DMS53 treated with DMSO at 0.1 percent for 48 hours (cell line): ENCODE measurements around the gene FNDC3B.
A peak's percentile ranks its signal among the peaks of the same experiment; 100 is the strongest.

Source experiments
- DNase-seq: peaks from one replicate; lab custom pipeline; 2025; ENCODE audit not compliant: unreplicated experiment; lab: John Stamatoyannopoulos, UW

The FNDC3B gene

DNA sequence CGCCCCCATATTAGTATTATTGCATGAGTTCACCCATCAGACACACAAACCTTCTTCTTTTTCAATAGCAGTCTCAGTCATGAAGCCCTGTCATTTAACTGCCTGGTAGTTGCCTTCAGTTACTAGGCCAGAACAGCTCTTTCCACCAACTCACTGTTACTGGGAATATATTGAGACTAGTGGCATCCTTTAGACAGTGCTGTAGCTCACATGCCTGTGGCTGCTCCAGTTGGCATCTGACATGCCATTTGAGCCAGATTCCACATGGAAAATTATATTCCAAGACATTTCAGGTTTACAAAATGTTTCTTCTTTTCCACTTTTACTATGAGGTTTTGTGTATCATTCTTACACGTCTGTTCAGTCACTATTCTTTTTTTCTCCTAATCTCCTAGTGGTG, 262.8 kb downstream of the FNDC3B start:
- no peak for DNase-seq

DNA sequence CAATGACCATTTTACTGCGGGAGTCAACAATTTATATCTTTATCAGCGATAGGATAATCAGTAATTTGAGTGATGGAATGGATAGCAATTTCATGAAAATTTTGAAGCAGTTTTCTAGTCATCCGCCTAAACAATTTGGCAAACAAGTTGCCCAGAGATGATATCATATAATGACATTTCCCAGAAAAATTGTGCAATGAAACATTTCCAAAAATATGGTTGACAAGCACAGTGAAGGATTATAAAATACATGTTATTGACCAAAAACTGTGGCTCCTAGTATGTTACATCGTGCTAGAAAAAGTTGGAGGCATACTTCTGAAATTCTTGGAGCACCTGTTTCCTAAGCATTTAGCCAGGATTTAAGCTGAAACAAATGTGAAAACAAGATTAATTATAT, 263.8 kb downstream of the FNDC3B start:
- DNase-seq = no peak

DNA sequence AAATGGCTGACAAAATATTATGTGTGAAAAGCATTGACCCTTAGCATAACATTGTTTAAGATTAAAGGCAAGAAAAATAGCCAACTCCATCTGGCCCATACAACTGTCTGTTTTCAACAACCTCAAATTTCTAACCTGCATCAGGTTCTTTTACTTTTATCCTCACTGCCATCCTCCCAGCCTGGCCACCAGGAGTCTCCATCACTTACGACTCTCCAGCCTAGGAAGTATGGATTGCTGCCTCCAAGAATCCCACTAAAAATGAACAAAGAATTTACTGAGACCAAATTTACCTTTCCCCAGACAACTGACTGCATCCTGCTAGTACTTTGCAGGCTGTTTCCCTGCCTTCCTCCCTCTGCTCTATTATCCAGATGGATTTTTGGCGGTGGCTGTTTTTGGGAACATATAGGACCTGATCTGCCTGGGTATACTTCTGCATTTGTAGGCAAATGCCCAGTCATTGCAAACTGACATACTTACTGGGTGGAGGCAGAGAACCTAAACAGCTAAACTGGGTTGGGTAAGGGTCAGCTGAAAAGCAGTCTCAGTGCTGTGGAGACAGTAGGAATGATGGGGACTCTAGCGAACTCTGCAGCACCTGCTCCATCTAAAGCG, 264.7 kb downstream of the FNDC3B start:
- DNase-seq = no peak

DNA sequence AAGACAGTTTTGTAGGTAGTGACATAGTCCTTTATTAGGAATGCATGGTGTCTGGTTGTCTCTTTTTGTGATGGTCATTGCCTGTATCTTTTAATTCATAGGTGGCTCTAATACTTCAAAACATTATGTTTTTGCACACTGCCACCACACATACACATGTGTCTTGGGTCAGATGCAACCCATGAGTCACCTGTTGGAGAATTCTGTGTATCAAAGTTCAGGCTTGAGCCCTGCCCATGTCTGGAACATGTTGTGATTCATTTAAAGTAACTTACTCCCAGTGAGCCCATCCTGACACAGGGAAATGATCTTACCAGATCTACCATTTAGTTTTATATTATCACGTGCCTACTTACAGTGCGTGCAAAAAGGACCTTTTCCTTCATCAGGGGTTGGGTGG, 266.2 kb downstream of the FNDC3B start:
- no peak for DNase-seq

DNA sequence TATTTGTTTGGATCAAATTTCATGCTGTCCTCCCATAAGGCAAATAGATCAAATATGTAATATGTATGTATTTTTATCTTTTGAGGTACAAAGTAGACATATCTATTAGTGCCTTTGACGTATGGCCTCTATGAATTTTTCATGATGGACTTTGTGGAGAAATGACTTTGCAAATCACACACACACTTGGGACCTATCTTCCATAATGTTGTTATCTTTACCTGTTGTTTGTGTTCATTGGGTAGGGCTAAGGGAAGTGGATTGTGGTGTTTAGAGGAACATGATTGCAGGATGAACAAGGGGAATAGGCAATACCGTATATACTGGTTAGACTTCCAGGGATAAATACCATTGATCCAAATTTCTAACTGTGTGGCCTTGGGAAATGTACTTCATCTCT, 266.6 kb downstream of the FNDC3B start:
- no peak for DNase-seq

DNA sequence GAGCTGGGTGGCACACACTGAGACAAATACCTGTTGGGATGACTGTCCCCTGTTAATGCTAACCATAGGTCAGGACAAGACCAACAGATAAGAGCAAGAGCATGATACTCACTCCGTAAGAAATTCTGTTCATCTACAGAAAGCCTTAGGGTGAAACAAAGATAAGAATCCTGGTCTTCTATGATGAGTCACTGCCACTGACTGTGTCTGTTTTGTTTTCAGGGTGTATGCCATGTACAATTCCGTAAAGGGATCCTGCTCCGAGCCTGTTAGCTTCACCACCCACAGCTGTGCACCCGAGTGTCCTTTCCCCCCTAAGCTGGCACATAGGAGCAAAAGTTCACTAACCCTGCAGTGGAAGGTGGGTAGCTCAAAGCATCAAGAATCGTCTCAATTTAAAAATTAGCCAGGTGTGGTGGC, 267.8 kb downstream of the FNDC3B start:
- no peak for DNase-seq

DNA sequence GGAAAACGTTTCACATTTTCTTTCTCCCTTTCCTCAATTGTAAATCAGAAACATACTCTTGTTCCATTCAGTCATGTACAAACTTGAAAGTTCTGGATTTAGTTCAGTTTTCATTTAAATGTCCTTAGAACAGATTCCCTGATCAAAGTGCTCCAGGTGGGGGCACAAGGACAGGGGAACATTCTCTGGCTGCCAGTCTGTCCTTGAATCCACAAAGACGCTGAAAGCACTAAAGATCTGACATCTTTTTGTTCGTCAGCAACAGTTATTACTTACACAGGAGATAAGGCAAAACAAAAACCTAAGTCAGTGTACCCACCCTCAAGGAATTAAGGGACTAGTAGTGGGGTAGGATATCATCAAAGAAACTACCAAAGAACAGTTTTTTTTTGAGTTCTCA, 269.7 kb downstream of the FNDC3B start:
- DNase-seq = no peak

DNA sequence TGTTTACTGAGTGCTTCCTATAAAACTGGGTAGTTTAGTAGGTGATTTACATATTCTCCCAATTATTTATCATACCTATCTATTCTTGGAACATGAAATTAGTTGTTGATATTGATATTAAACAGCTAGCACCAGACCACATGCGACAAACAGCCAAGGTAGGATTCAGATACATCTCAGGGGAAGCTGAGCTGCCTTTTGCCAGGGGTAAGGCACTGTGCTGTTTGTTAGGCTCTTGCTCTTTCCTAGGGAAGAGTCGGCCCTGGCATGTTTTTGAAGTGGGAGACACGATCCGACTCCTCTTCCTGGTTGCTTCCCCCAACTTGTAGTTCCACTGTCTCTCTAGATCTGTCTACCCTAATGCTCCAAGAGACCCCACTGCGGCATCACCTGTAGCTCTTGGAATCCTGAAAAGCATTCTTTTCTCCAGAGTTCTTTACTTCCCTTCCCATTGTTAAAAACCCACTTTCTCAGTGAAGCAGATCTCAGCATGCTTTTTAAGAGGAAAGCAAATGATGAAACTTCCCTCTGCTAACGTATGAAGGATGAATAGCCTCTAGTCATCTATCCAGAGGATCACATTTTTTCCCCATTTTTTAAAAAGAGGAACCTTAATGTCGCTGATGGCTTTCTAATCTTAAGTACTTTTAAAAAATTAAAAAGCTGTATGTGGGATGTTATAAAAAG, 270.5 kb downstream of the FNDC3B start:
- no peak for DNase-seq

DNA sequence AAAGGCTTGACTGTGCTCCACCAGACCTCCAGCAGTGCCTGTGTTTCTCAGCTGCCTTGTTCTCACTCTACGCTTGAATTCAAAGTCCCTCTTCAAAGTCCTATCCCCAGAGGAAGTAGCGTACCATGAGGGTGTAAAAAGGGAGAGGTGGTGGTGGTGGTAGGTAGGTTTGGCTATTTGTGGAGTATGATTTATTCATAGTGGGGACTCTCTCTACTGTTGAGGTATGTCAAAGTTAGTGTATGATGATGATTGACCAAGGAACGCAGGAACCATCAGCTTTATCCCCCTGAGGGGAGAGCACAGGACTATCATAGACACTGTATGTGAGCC, 271.0 kb downstream of the FNDC3B start:
- no peak for DNase-seq

DNA sequence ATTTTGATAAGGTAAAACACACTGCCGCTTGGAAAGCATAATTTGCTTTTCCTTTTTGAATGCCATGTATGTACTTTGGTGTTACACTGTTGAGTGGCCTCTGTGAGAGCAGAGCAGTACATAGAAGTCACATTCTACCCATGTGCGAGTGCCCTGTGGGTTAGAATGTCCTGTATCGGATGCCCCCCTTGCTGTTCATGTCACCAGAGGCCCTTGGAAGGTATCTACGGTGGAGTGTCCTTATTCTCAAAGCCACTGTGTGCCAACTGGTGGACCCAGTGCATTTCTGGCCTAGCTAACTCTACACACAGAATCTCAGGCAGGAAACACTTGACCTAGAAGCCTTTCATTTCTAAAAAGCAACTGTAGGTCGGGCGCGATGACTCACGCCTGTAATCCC, 271.8 kb downstream of the FNDC3B start:
- no peak for DNase-seq

DNA sequence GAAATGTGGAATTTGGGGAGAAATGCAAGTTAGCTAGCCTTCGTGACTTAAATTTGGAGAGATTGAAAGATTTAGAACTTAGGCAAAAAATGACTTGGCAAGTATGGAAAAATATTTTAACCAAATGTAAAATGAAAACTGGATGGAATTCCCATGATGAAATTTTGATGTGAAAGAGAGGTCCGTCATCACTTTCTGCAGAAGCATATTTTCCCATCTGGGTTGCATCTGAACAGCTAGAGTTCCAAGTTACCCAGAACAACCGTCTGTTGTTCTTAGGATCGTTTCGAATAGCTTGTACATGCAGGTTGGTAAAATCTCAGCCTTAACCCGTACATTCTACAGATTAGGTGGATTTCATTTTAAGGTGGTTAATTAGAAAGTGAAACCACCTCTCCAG, 272.6 kb downstream of the FNDC3B start:
- DNase-seq = no peak

DNA sequence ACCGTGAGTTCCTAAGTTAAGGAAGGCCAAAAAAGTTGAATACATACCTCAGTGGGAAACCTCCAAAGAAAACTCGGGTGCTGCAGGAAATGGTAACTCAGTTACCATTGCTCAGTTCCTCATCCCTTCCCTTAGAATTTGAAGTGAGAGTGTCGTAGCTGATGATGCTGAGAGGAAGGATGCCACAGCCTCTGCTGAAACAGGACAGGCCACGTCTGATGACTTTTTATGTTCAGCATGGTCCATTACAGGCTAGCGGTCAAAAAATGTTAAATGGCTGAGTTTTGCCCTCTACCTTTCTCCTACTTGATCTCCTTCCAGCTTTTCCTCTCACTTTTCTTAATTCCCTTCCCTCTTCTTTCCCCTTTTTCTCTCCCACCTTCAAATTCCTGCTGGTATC, 273.3 kb downstream of the FNDC3B start:
- no peak for DNase-seq

DNA sequence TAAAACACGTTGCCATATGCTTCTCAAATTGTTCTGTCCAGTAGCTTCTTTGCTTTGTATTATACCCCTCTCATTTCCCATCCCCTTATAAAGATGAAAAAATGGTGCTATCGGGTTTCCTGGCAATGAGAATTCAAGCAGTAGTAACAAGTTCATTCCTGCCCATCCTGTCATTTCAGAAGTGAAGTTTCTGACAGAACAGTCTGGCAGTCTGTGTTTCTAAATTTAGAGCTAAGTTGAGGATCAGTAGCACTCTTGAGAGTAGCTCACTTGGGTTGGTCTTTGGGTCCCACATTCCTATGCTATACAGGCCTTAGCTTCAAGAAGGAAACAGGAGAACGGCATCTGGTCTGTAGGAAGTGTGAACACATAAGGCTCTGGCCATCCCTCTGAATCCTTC, 274.3 kb downstream of the FNDC3B start:
- DNase-seq = no peak

DNA sequence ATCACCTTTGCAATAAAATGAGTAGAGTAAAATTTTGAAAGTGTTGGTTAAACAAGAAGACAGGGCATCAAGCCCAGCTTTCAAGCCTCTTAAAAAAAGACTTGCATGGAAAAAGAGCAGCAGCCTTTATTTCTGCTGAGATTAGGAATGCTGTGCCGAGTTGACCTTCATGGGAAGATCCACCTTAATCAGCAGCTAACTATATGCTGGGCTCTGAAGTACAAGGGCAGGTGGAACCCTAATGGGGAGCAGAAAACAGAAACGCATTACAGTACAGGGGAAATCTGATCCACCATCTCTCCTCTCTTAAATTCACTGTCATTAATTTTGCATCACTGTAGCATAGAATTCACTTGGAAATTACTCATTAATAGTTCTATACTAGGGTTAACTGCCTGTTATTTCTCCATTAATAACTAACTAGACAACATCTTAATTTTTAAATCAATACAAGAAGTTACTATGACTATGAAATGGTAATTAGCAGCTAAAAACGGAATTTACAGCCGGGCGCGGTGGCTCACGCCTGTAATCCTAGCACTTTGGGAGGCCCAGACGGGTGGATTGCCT, 275.3 kb downstream of the FNDC3B start:
- no peak for DNase-seq

DNA sequence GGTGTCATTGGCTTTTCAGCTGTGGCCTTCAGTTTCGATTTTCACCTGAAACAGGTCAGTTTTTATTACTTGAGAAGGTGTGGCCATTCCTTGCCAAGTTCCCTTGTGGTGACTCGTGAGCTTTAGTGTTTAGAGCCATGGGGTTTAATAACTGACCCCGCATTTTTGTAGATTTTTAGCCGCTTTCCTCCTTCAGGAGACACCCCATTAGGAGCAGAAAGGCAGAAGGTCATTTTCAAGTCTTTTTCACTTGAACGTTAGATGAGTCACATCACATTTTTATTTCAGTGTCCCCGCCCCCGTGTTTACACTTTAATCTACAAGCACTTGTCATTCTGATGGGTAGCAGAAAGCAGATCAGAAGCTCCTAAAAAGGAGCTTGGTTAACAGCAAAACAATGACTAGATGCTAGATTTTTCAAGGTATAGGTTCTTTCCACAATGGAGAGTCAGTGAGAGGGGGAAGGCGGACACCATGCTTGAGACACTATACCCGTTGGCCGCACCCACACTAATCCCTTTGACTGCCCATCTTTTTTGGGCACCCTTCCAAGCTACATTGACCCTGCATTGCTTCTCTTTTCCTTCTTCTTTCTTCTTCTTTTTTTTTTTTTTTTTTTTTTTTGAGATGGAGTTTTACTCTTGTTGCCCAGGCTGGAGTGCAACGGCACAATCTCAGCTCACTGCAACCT, 276.2 kb downstream of the FNDC3B start:
- DNase-seq = peak; percentile 39

DNA sequence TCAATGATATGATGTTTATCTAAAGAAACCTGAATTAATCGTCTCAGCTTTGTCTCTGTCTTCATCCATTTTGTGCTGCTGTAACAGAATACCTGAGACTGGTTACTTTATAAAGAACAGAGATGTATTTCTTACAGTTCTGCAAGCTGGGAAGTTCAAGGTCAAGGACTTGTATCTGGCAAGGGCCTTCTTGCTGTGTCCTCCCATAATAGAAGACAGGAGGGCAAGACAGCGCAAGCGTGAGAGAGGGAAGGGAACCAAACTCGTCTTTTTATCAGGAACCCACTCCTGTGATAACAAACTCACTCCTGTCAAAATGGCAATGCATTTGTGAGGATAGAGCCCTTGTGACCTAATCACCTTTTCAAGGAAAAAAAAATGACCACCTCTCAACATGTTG, 277.4 kb downstream of the FNDC3B start:
- no peak for DNase-seq

DNA sequence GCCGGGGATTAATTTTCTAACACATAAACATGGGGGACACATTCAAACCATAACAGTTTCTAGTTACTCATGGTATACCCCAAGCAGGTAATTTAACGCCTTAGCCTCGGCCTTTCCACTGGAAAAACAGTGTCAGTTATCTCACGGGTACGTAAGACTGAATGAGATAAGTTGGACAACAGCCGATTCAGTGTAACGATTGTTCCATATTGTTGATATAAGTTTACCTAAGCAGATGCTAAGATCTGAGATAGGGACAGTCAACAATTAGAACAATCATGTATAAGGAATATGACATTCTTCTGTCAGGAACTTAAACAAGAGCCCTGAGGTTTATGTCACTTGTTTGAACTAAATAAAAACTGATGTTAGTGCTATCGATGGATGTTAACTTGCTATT, 278.1 kb downstream of the FNDC3B start:
- no peak for DNase-seq

DNA sequence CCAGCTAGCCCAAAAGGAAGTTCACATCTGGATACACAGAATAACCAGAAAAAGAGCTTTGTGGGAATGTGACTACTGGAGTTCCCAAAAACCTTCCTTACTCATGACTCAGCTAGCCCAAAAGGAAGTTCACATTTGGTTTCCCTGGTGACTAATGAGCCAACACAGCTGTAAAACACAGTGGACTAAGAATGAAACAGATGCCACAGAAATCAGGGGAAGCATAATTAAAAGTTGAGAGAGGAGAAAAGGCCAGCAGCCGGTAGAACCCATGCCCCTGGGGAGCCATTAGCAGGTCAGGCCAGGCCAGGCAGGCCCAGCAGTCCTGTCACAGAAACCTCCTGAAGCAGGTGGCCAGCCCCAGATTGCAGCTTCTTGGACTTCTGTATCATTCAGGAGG, 278.6 kb downstream of the FNDC3B start:
- DNase-seq = no peak

DNA sequence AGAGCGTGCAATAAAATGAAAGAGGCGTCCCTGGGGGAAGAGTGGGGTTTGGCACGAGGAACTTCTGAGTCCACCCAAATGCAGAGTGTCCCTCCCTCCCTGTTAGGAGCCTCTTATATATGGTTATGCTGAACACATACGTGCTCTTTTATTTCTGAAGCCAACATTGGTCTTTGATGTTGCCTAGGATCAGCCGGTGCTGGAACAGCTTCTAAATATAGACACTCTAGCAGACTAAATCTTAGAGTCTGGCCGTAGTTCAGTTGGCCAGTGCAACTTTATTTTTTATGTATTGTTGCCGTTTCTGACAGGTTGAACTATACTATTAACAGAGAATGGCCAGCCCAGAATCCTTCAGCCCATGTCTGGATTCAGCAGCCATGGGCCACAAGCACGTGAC, 280.2 kb downstream of the FNDC3B start:
- DNase-seq = no peak

DNA sequence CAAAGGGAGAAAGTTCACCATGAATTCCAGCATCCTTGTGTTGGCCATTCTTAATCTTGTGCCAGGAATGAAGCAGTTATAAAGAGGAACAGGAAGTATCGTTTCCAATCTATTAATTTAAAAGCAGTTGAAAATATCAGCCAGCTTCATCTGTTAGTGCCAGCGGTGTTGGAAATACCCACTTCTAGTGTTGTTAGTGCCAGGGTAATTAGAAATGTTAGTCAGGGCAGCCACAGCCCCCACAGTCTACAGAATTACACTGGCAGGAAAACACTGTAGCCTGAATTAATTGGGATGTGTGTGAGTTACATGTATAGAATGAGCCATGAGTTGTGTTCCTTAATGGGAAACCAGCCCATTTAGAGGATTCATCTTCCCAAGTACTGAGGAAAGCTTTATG, 281.1 kb downstream of the FNDC3B start:
- no peak for DNase-seq

DNA sequence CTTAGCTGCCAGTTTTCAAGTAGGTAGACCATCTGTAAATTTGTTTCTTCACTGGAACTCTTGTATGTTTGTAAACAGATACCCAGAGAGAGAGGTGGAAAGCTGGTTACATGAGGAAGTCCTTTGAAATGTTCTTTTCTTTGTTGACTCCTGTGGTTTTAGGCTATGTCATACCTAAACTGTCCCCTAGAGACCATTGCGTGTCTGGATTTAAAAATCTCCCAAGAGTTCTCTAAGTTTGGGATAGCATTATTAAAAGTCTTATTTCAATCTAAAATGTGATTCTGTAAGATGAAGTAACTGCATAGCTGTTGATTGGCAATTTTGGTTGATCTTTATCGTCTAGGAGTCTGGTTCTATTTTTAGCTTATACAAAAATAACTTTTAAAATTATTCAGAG, 281.7 kb downstream of the FNDC3B start:
- DNase-seq = no peak

DNA sequence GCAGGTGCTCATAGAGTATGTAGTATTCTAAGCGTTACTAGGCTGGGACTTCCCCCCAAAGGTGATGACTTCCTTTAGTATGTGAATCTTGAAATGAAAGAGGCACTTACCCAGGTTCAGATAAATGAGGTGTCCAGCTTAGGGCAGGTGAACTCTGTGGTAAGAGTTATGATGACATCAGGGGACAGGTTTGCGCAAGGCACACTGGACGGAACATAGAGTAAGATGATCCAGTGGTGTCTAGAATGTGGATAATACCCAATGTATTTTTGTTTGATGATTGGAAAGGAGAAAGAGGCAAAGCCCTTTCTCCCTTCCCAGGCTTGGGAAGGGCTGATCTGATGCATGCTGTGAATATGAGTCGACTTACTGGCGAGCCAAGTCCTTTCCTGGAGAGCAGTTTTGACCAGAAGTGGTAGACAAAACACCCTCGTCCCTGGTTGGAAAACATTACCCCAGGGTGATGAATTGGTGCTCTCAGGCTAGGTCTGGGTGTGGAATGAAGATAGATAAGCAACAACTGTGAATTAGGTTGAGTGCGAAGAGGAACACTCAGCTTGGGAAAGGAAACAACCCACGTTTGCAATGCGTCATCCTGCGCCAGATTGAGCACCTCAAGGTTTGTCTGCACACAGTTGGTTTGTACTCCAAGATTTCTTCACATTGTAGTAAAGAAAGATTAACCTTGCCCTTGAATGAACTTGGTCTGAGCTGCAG, 284.7 kb downstream of the FNDC3B start:
- no peak for DNase-seq
